HG03060 (cell line): ENCODE measurements around the gene FN3KRP.

Experiments used
- ATAC-seq: cut with Tn5 transposase; IDR thresholded peaks from one replicate; pipeline ENCODE4 v1.9.1; 2021; ENCODE audit warnings: low read depth, moderate number of reproducible peaks; ENCODE audit not compliant: unreplicated experiment

Gene FN3KRP

DNA sequence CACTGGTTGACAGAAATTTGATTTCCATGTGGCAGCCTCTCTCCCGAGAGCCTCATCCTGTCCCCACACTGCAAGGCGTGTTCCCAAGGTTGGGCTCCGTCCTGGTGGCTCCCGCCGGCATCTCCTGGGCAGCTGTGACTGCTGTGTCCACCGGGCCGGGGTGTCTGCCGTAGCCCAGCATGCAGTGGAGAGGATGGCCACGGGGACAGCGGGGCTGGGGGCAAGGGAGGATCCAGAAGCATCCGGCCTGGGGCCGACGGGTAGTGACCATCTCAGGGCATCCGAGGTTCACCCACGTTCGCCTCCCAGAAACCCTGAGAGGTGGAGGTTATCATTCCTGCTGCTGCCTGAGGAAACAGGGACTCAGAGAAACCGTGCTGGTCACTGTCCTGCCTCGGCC lies 10.8 kb upstream of the FN3KRP start:
- no peak for ATAC-seq

DNA sequence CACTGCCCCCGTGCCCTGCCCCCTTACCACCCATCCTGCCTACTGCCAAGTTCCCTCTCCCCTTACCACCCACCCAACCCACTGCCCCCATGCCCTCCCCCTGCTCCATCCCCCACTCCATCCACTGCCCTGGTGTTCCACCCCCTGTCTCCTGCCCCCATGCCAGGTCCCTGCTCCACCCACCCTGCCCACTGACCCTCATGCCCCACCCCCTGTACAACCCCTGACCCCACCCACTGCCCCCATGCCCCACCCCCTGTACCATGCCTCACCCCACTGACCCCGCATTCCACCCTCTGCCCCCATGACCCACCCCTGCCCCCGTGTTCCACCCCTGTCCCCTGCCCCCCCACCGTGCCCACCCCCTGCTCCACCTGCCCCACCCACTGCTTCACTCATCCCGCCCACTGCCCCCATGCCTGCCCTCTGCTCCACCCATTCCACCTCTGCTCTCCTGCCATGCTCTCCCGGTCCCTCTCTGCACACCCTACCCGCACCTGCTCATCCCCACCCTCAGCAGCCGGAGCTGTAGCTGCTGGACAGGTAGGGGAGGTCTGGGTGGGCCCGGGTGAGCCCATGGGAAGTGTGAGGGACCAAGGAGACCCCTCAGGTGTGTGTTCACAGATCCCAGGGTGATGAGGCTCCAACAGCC lies 7.4 kb upstream of the FN3KRP start:
- no peak for ATAC-seq

DNA sequence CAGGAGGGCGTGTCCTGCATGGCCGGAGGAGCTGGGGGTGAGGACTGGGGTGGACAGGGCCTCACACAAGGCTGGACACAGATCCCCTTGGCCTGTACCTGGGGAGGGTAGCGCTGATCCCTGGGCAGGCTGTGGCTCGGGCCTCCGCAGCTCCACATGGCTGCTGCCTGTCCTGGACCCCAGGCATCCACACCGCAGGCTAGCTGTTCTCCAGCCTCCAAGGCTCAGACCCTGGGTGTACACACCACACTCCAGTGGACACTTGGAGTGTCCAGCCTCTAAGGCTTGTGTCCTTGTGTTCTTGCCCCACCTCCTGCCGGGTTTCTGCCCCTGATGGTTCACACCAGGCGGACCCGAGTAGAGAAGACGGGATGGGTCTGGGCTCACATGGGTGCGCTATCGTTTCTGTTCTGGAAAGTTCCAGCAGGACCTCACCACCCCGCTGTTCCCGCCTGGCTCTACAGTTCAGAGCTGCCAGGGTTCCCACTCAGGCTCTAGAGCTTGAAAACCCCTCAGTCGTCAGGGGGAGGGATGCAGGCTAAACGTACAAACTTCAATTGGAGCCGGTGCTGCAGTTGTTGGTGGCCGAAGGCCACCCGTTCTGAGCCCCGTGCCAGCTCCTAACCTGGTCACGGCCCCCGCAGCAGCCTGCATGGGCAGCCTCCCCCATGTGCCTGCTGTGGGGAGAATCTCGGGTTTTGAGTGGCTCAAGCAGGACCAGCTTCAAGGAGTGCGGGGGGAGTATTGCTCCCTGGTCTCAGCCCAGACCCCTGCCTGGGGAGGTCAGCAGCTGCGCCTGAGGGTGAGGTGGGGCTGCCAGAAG lies 6.6 kb upstream of the FN3KRP start:
- ATAC-seq: no peak

DNA sequence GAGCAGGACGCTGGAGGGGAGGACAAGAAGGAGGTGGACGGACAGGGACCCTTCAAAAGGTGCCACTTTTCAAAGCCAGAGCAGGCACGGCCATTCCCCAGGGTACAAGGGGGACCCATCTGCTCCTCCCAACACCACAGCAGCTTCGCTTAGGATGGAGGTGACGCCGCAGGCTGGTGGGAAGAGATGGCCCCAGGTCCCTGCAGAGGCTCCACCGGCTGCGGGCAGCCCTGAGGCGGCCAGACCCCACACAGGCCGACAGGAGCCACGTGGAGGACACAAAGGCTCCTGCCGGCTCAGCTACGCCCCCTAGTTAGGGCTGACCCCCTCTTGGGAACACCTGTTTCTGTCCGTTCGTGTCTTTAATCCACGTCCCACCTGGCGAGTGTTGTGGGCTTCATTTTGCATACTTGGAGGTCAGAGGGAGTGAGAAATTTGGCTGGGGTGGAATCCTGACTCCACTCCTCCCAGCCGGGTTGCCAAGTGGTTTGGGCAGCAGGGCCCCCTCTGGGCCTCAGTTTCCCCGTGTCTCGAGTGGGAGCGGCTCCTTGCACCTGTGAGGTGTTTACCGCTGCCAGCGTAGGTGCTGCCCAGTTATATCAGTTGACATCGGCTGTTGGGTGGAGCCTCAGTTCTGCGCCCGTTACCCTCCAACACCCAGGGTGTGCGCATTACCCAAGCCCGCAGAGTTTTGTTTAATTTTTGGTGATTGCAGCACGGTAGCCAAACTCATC lies 5.8 kb upstream of the FN3KRP start:
- no peak for ATAC-seq

DNA sequence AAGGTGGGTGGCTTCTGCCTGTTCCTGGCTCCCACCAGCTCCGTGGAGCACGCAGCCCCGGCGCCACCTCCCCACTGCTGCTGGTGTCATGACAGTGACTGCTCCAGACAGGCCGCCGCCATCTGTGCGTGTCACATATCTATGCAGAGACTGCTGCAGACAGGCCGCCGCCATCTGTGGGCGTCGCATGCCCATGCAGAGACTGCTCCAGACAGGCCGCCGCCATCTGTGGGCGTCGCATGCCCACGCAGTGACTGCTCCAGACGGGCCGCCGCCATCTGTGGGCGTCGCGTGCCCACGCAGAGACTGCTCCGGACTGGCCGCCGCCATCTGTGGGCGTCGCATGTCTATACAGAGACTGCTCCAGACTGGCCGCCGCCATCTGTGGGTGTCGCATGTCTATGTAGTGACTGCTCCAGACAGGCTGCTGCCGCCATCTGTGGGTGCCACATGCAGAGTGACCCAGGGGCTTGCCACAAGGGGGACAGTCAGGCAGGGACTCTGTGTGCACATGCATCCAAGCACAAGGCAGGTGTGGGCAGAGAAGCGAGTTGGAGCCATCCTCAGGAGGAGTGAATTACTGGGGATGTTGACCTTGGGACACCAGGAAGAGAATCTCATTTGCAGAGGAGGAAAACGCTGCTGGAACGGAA lies 3.3 kb upstream of the FN3KRP start:
- no peak for ATAC-seq

DNA sequence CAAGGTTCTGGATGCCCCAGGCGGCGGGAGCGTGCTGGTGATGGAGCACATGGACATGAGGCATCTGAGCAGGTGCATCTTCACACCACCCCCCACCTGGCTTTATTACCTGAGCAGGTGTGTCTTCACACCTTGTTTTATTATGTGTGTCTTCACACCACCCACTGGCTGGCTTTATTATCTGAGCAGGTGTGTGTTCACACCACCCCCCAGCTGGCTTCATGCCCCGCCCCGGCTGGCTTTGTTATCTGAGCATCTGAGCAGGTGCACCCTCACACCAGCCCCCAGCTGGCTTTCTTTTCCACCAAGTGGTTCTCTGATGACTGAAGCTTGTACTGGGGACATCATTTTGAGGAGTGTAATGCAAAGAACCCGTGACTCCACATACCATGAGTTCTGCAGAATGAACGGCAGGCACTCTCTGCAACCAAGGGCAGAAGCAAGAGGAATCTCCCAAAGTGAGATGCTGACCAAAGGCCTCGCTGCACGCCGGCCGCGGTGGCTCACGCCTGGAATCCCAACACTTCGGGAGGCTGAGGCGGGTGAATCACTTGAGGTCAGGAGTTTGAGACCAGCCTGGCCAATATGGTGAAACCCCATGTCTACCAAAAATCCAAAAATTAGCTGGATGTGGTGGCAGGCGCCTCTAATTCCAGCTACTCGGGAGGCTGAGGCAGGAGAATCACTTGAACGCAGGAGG lies 2.6 kb downstream of the FN3KRP start:
- ATAC-seq: no peak

DNA sequence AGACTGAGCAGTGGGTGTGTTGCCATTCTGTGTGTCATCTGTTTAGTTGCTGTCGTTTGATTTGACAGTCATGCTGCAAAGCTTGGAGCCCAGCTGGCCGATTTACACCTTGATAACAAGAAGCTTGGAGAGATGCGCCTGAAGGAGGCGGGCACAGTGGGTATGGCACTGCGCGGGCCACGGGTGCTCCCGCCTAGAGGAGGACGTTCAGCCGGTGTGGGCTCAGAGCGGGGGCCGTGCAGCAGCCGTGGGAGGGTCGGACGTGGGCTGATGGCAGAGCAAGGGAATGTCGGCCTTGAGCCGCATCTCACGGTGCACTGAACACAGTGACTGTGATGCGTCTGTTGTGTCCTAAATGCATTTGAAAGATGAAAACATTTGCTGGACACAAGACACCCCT lies 3.7 kb downstream of the FN3KRP start:
- no peak for ATAC-seq

DNA sequence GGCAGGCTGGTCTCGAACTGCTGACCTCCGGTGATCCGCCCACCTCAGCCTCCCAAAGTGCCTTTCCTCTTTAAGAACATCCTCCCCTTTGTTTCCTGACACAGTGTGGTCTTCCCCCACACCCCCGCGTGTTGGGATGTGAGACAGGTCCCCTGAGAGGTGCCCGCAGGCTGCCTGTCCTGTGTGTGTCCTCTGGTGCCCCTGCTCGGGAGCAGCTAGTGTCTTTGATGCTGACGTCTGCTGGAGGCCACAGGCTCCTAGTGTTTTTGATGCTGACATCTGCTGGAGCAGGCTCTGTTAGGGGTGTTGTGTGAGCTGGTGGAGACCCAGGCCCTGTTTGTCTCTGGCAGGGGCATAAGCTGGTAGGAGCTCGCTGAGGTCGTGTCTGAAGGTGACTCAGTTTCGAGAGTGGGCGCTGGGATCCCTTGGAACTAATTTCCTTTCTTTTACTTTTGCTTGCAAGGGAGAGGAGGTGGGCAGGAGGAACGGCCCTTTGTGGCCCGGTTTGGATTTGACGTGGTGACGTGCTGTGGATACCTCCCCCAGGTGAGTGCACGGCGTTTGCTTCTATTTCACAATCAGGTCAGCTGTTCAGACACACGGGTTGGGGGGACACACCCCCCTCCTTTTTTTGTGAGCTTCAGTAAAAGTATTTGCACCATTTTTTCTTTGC lies 6.0 kb downstream of the FN3KRP start:
- no peak for ATAC-seq

DNA sequence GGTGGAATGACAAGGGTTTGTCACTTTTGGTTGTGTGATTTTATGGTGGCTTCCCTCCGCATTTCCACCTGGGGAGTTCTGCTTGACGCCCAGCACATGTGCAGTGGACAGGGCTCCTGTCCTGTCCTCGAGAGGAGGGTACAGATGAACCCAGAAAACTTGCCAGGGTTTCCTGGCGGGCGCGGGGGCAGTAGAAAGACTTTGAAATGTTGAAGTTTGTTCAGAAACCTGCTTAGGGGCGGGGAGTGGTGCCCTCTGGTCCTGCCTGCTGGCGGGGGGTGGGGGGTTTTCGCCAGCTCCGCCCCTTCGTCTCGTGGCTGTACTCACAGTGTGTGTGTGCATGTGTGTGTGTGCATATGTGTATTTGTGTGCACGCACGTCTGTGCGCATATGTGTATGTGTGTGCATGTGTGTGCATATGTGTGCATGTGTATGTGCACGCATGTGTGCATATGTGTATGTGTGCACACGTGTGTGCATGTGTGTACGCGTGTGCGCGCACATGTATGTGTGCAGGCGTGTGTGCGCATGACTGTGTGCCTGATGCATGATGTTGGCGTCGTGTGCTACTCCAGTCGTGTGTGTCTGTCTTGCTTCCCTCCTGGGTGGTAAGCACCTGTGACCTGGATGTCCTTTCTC lies 6.8 kb downstream of the FN3KRP start:
- ATAC-seq: no peak

DNA sequence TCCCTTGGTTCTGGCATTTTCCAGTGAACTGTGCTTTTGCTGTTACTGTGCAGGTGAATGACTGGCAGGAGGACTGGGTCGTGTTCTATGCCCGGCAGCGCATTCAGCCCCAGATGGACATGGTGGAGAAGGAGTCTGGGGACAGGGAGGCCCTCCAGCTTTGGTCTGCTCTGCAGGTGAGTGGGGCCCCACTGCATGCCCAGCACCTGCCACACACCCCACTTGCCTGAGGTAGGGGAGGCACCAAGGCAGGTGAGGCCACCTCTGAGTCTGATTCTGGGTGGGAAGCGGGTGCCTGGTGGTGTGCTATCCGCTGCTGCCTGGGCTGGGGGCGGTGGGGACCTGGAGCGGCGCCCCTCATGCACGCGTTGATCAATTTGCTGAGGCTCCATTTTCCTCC lies 9.9 kb downstream of the FN3KRP start:
- ATAC-seq: no peak

DNA sequence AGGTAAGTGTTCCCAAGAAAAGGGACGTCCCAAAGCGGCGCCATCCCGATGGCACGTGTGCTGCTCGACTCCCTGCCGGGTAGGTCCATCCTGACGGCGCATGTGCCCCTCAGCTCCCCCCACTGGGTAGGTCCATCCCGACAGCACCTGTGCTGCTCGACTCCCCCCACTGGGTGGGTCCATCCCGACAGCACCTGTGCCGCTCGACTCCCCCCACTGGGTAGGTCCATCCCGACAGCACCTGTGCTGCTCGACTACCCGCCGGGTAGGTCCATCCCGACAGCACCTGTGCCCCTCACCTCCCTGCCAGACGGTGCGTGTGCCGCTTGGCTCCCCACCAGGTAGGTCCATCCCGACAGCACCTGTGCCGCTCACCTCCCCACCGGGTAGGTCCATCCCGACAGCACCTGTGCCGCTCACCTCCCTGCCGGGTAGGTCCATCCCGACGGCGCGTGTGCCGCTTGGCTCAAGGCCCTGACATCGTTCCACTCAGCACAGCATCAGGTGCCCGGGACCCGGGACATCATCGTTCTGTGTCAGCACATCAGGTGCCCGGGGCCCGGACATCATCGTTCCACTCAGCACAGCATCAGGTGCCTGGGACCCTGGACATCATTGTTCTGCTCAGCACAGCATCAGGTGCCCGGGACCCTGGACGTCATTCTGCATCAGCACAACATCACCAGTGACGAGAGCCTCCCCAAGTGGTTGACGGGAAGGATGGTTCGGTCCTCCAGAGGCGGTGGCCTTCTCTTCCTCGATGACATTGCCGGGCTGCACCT lies 13.2 kb downstream of the FN3KRP start:
- ATAC-seq: no peak

DNA sequence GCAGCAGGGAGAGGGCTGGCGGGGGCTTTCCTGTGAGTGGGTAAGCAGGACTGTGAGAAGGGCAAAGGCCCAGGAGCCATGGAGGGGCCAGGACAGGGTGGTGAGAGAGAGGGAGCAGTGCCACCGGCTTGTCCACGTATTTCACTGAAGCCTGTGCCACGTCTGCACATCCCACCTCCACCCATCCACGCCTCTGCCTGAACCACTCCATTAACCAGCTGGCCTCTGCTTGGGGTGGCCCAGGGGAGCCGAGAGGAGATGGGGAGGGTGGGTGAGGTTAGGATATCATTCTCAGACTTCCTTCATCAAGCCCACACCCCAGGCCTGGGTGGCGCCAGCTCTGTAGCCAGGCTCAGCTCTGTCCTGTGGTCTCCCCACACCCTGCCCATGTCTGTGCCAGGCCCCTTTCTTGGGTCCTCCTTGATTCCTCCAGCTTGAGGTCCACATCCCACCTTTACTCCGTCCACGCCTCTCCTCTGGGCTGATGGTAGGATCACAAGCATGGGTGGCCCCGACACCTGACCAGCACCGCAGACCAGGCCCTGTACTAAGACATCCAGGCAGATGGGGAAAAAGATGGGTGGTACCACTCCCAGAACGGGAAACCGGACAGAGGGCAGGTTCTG lies 15.7 kb downstream of the FN3KRP start:
- no peak for ATAC-seq

DNA sequence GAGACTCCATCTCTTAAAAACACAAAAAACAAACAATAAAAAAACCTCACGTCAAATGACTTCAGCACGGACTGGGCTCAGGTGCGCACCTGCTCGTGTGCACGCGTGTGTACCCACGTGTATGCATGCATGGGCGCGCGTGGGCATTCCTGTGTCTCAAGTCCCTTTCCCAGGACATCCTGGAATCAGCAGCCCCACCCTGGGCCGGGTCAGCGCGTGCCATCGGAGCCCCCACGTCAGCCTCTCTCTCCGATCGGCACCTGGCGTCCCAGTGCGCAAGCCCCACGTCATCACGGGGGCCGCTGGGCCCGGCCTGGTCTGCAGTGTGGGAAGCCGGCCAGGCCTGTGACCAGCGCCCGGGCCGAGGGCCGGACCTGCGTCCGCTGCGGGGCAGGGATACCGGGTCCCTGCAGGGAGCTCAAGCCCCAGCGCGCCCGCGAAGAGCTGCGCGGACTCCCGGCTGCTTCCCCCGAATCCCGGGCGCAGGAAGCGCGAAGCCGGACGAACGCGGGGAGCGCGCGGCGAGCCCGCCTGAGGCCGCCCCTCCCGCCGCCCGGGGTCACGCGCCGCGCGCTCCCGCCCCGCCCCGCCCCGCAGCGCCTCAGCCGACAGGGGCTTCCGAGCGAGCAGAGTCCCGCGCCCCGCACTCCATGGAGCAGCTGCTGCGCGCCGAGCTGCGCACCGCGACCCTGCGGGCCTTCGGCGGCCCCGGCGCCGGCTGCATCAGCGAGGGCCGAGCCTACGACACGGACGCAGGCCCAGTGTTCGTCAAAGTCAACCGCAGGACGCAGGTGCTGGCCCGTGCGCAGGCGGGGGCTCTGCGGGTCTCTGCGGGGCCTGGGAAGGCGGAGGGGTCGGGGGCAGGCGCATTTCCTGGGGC lies 18.7 kb downstream of the FN3KRP start, which contains the start of gene FN3K:
Gene FN3K (plus strand): TSS at position 629 of the 880 bp plus-strand sequence. CDS start 22 bp downstream, at position 651.
- no peak for ATAC-seq

DNA sequence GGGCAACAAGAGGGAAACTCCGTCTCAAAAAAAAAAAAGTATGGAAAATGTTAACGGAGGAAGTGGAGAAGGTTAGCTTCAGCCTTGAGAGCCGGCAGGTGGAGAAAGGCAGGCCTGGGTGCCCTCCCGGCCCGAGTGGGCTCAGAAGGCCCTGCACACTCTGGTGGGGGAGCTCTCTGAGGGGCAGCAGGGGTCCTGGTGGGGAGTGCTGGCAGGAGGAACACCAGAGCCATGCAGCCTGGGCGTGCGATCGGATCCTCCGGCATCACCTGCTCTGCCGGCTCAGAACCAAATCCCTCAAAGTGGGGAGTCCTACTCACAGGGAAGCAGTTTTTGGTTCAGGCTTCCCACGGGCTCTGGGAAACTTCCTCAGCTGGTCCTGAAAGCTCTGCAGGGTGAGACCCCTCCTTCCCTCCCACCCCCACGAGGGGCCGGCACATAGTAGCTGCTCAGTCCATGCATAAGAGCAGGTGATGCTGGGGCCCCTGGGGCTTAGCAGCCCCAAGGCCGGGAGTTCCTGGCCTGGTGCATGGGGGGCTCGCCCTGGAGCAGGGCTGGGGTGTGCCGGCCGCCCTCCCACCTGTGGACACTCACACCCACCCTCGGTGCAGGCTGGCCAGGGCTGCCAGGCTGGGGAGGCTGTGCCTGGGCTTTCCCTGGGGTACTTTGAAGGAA lies 20.1 kb downstream of the FN3KRP start:
- ATAC-seq: no peak

DNA sequence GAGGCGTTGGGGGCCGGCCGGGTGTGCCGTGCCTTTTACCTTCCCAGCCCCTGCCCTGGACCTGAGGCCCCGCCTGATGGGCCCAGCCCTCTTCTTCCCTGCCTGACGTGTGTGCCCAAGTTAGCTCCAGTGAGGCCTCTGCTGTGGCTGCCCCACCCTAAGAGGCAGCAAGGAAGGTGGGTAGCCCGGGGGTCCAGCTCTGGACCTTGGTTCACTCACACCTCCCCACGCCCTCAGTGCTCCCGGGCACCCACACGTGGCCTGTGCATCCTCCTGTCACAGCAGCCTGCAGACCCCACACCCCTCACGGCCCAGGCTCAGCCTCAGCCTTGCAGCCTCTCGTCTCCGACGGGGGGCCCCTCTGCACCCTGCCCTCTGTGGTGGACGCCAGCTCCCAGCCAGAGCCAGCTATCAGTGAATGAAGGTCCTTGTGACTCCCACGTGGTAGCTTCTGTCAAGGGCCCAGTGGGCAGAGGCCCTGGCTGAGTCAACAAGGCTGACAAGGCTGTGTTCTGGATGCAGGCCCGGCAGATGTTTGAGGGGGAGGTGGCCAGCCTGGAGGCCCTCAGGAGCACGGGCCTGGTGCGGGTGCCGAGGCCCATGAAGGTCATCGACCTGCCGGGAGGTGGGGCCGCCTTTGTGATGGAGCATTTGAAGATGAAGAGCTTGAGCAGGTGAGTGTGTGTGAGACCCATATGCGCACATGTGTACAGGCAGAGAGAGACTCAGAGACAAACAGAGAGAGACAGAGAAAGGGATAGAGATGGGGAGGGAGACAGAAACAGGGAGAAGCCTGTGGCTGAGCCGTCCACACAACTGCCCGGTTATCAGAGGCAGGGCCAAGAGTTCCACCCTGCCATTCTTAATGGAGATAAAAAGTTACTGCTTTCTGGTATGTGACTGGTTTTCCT lies 21.7 kb downstream of the FN3KRP start:
- no peak for ATAC-seq
